H9 (cell line): ENCODE results near the gene NRXN3. TPM values are rescaled to one million over a fixed set of nuclear protein-coding genes. Genes with fewer than 3 reads are reported as not detected.

Source experiments
- DNase-seq: peaks from one replicate; pipeline ENCODE4 v3.0.0-alpha.2; 2017
- H2AFZ ChIP-seq: one replicate; pipeline ENCODE4 v1.6.1; 2013; ENCODE audit warnings: mild to moderate bottlenecking, low read length, control low read depth, moderate library complexity
- H2AK5ac ChIP-seq: 2 replicates; pipeline ENCODE4 v1.6.1; 2013; ENCODE audit warnings: low read length, control low read depth, mixed read lengths; ENCODE audit not compliant: insufficient read length
- H2BK120ac ChIP-seq: one replicate; pipeline ENCODE4 v1.6.1; 2013; ENCODE audit warnings: low read depth, mild to moderate bottlenecking, low read length, control low read depth, inconsistent platforms; ENCODE audit not compliant: poor library complexity, severe bottlenecking
- H2BK12ac ChIP-seq: 2 replicates; pipeline ENCODE4 v1.6.1; 2013; ENCODE audit warnings: low read length, control low read depth, mixed read lengths, low read depth; ENCODE audit not compliant: insufficient read length
- H2BK15ac ChIP-seq: 2 replicates; pipeline ENCODE4 v1.6.1; 2013; ENCODE audit warnings: low read depth, low read length, control low read depth
- H2BK20ac ChIP-seq: one replicate; pipeline ENCODE4 v1.6.1; 2013; ENCODE audit warnings: low read depth, mild to moderate bottlenecking, low read length, control low read depth, inconsistent platforms; ENCODE audit not compliant: poor library complexity, severe bottlenecking
- H2BK5ac ChIP-seq: 2 replicates; pipeline ENCODE4 v1.6.1; 2013; ENCODE audit warnings: low read length, control low read depth, mixed read lengths; ENCODE audit not compliant: insufficient read length
- H3K14ac ChIP-seq: 2 replicates; pipeline ENCODE4 v1.6.1; 2013; ENCODE audit warnings: low read length, control low read depth; ENCODE audit not compliant: insufficient read depth
- H3K18ac ChIP-seq: 2 replicates; pipeline ENCODE4 v1.6.1; 2013; ENCODE audit warnings: low read depth, mild to moderate bottlenecking, mixed read lengths, low read length, control low read depth; ENCODE audit not compliant: insufficient read length
- H3K23ac ChIP-seq: 2 replicates; pipeline ENCODE4 v1.6.1; 2013; ENCODE audit warnings: low read length, control low read depth, mixed read lengths, low read depth; ENCODE audit not compliant: insufficient read length
- H3K23me2 ChIP-seq: 2 replicates; pipeline ENCODE4 v1.6.1; 2013; ENCODE audit warnings: low read depth, mild to moderate bottlenecking, mixed read lengths, low read length, control low read depth; ENCODE audit not compliant: insufficient read length, poor library complexity, severe bottlenecking
- H3K27ac ChIP-seq: 2 replicates; pipeline ENCODE4 v1.5.1; 2013; ENCODE audit warnings: low read length, control low read depth, mixed read lengths, low read depth; ENCODE audit not compliant: insufficient read length
- H3K27me3 ChIP-seq: 2 replicates; pipeline ENCODE4 v1.6.1; 2013; ENCODE audit warnings: low read length, control low read depth, inconsistent platforms; ENCODE audit not compliant: insufficient read depth
- H3K4ac ChIP-seq: 2 replicates; pipeline ENCODE4 v1.6.1; 2013; ENCODE audit warnings: low read depth, mild to moderate bottlenecking, control low read depth, inconsistent platforms, low read length, moderate library complexity
- H3K4me1 ChIP-seq: 2 replicates; pipeline ENCODE4 v1.6.1; 2013; ENCODE audit warnings: low read length, control low read depth, inconsistent platforms; ENCODE audit not compliant: insufficient read depth
- H3K4me2 ChIP-seq: 2 replicates; pipeline ENCODE4 v1.6.1; 2013; ENCODE audit warnings: low read length, control low read depth, mixed read lengths; ENCODE audit not compliant: insufficient read length, insufficient read depth
- H3K56ac ChIP-seq: 2 replicates; pipeline ENCODE4 v1.6.1; 2013; ENCODE audit warnings: low read depth, mild to moderate bottlenecking, mixed read lengths, low read length, control low read depth; ENCODE audit not compliant: insufficient read length
- H3K79me1 ChIP-seq: 2 replicates; pipeline ENCODE4 v1.6.1; 2013; ENCODE audit warnings: low read depth, mild to moderate bottlenecking, moderate library complexity, low read length, control low read depth, inconsistent platforms; ENCODE audit not compliant: insufficient read depth, poor library complexity, severe bottlenecking
- H3K79me2 ChIP-seq: 2 replicates; pipeline ENCODE4 v1.6.1; 2013; ENCODE audit warnings: low read length, control low read depth, inconsistent platforms; ENCODE audit not compliant: insufficient read depth
- H3K9ac ChIP-seq: 2 replicates; pipeline ENCODE4 v1.6.1; 2013; ENCODE audit warnings: low read length, control low read depth, mixed read lengths; ENCODE audit not compliant: insufficient read length; ENCODE audit errors: extremely low read depth
- H3K9me3 ChIP-seq: one replicate; pipeline ENCODE4 v1.6.1; 2013; ENCODE audit warnings: low read depth, low read length, inconsistent platforms; ENCODE audit not compliant: control insufficient read depth
- H3T11ph ChIP-seq: one replicate; pipeline ENCODE4 v1.6.1; 2013; ENCODE audit warnings: mild to moderate bottlenecking, low read length, control low read depth, inconsistent platforms
- H4K20me1 ChIP-seq: one replicate; pipeline ENCODE4 v1.6.1; 2013; ENCODE audit not compliant: control insufficient read depth, insufficient read length, insufficient read depth
- H4K5ac ChIP-seq: 2 replicates; pipeline ENCODE4 v1.6.1; 2013; ENCODE audit warnings: low read depth, mild to moderate bottlenecking, mixed read lengths, low read length, control low read depth; ENCODE audit not compliant: insufficient read length
- H4K8ac ChIP-seq: replicated peaks from 2 replicates; pipeline ENCODE4 v1.6.1; 2013; ENCODE audit warnings: low read length, control low read depth, mixed read lengths, low read depth; ENCODE audit not compliant: insufficient read length
- H4K91ac ChIP-seq: 2 replicates; pipeline ENCODE4 v1.6.1; 2013; ENCODE audit warnings: low read depth, mild to moderate bottlenecking, moderate library complexity, mixed read lengths, low read length, control low read depth; ENCODE audit not compliant: insufficient read length
- H3K27ac Mint-ChIP-seq, 3 experiments: 2 replicates in 2 of 3; 3 replicates in 1 of 3; pipeline ENCODE4 v1.8.0; 2020 to 2021; ENCODE audit warnings: mixed read lengths in 3 of 3, mild to moderate bottlenecking in 1 of 3, moderate library complexity in 1 of 3
- H3K27me3 Mint-ChIP-seq: 2 replicates; pipeline ENCODE4 v1.8.0; 2021; ENCODE audit warnings: low read depth, mild to moderate bottlenecking, moderate library complexity, mixed read lengths
- H3K36me3 Mint-ChIP-seq, 3 experiments: 2 replicates in 2 of 3; 3 replicates in 1 of 3; pipeline ENCODE4 v1.8.0; 2020 to 2021; ENCODE audit warnings: low read depth in 3 of 3, mixed read lengths in 3 of 3; ENCODE audit not compliant: insufficient read depth in 1 of 3
- H3K4me1 Mint-ChIP-seq, 2 experiments: 2 replicates each; pipeline ENCODE4 v1.8.0; 2020; ENCODE audit warnings: mixed read lengths in 2 of 2
- H3K4me3 Mint-ChIP-seq, 2 experiments: 2 replicates in 1 of 2; 3 replicates in 1 of 2; pipeline ENCODE4 v1.8.0; 2020 to 2021; ENCODE audit warnings: mild to moderate bottlenecking in 2 of 2, mixed read lengths in 2 of 2, moderate library complexity in 1 of 2
- H3K9me3 Mint-ChIP-seq, 2 experiments: 2 replicates in 1 of 2; 3 replicates in 1 of 2; pipeline ENCODE4 v1.8.0; 2020; ENCODE audit warnings: mild to moderate bottlenecking in 2 of 2, mixed read lengths in 2 of 2, moderate library complexity in 1 of 2
- CTCF ChIP-seq: fragments of 200-600 bp; sonication (generic); conservative IDR thresholded peaks from 3 replicates; pipeline ENCODE4 v1.8.0; 2021; ENCODE audit warnings: antibody characterized with exemption, mild to moderate bottlenecking
- WGBS: extraction: QIAGEN DNeasy Blood & Tissue Kit; methylation state at CpG from one replicate; pipeline ENCODE4 v1.1.7; 2013; ENCODE audit warnings: missing lambda C conversion rate, low lambda C conversion rate, mixed read lengths; ENCODE audit not compliant: insufficient read length; ENCODE audit errors: extremely low coverage; 5-methylcytosine and 5-hydroxymethylcytosine counted together
- total RNA-seq: library from RNA; stranded (reverse); gene quantifications from 2 replicates; pipeline ENCODE4 v1.2.1, GENCODE V29; 2021

NRXN3 gene
- total RNA-seq, 1 experiment from 2014 or later: 1.8 TPM

- Histone ChIP-seq H2BK12ac (no peak overlapping the region), H3K9ac (no peak overlapping the region), H3K14ac (no peak overlapping the region), H4K91ac (no peak overlapping the region), H3K56ac (no peak overlapping the region), H3K18ac (no peak overlapping the region), H2AK5ac (no peak overlapping the region), H3K23ac (no peak overlapping the region), H3K79me1 (no peaks in the 10 kb centered on the region), H3K23me2 (no peaks in the 10 kb centered on the region), H3K9me3 (no peaks in the 10 kb centered on the region), H3K4me1 (peaks cover 9% of the 10 kb centered on the region), H2BK15ac (no peak overlapping the region), H3K4me2 (no peak overlapping the region), H2BK120ac (no peak overlapping the region), H3K27ac (peak overlapping the region; percentile 34), H4K5ac (no peak overlapping the region), H2BK5ac (no peak overlapping the region), H4K20me1 (no peaks in the 10 kb centered on the region), H2AFZ (no peak overlapping the region), H3K4ac (no peak overlapping the region), H3K79me2 (no peaks in the 10 kb centered on the region), H4K8ac (no peak overlapping the region), H2BK20ac (no peak overlapping the region), H3K27me3 (no peaks in the 10 kb centered on the region), H3T11ph (no peak overlapping the region)
- H3K9me3 Mint-ChIP-seq: no peaks in the 10 kb centered on the region
- no CpG with 5 or more reads among the region's 4 CpGs for WGBS
- peaks cover 22 to 26% of the 10 kb centered on the region in 2 experiments for H3K4me1 Mint-ChIP-seq
- TF ChIP-seq CTCF: no peak
- no peaks in the 10 kb centered on the region for H3K36me3 Mint-ChIP-seq
- no peak for DNase-seq
- peak overlapping the region in 1 of 2 experiments; percentile 7; a peak in 2 of 5 replicates for H3K4me3 Mint-ChIP-seq
- H3K27ac Mint-ChIP-seq: peak overlapping the region; percentile 11 to 93 (median 71); a peak in 3 of 7 replicates
- H3K27me3 Mint-ChIP-seq: no peaks in the 10 kb centered on the region
Measured at GRCh38 chr14:78764645-78765044, 594.5 kb downstream of the NRXN3 start.
